PFSK-1 (cell line): ENCODE data around the gene CCL19.

Source experiments
- FOXP2 ChIP-seq: optimal IDR thresholded peaks from 2 replicates; pipeline ENCODE3; 2011; ENCODE audit warnings: borderline replicate concordance, control low read depth, inconsistent platforms; ENCODE audit not compliant: insufficient read depth; ENCODE audit errors: extremely low read length, extremely low read depth
- POLR2AphosphoS5 ChIP-seq: IDR thresholded peaks from 2 replicates; pipeline ENCODE4 v1.6.1; 2012; ENCODE audit warnings: low read depth, mild to moderate bottlenecking, control low read depth, low read length, moderate library complexity
- REST ChIP-seq, 2 experiments: IDR thresholded peaks; 2 replicates each; pipeline versions ENCODE4 v1.6.1 to v1.8.0; 2011 to 2012; ENCODE audit warnings: low read depth in 2 of 2, low read length in 2 of 2, control low read depth in 1 of 2, inconsistent platforms in 1 of 2, mild to moderate bottlenecking in 1 of 2, moderate library complexity in 1 of 2; ENCODE audit not compliant: insufficient read depth in 1 of 2
- SIN3A ChIP-seq: IDR thresholded peaks from 2 replicates; pipeline ENCODE4 v1.6.1; 2012; ENCODE audit warnings: mild to moderate bottlenecking, low read length, moderate library complexity, borderline replicate concordance; ENCODE audit not compliant: insufficient read depth
- TAF1 ChIP-seq: IDR thresholded peaks from 2 replicates; pipeline ENCODE4 v1.6.1; 2012; ENCODE audit warnings: low read length, control low read depth, borderline replicate concordance; ENCODE audit not compliant: insufficient read depth

- TF ChIP-seq SIN3A (no peak), REST (IDR thresholded peaks at IDR 0.05; ENCODE audit: insufficient read depth in 1 of 2, low read depth in 2 of 2, low read length in 2 of 2) (no peak), POLR2AphosphoS5 (no peak), TAF1 (no peak), FOXP2 (no peak)
These were observed 41.8 kb upstream of the CCL19 start for GRCh38 chr9:34732886-34733285.
